CD1c-positive myeloid dendritic cell (primary cell): ENCODE measurements around the gene SYT14.
"Not testable (repeated sequence)": the region's sequence is repeated elsewhere in the genome, so short reads cannot be mapped to it uniquely, and the experiment has no call there.

ENCODE experiments used
- DNase-seq: peaks from one replicate; pipeline ENCODE4 v3.0.0-alpha.2; 2016; ENCODE audit errors: extremely low spot score

The SYT14 gene

DNA sequence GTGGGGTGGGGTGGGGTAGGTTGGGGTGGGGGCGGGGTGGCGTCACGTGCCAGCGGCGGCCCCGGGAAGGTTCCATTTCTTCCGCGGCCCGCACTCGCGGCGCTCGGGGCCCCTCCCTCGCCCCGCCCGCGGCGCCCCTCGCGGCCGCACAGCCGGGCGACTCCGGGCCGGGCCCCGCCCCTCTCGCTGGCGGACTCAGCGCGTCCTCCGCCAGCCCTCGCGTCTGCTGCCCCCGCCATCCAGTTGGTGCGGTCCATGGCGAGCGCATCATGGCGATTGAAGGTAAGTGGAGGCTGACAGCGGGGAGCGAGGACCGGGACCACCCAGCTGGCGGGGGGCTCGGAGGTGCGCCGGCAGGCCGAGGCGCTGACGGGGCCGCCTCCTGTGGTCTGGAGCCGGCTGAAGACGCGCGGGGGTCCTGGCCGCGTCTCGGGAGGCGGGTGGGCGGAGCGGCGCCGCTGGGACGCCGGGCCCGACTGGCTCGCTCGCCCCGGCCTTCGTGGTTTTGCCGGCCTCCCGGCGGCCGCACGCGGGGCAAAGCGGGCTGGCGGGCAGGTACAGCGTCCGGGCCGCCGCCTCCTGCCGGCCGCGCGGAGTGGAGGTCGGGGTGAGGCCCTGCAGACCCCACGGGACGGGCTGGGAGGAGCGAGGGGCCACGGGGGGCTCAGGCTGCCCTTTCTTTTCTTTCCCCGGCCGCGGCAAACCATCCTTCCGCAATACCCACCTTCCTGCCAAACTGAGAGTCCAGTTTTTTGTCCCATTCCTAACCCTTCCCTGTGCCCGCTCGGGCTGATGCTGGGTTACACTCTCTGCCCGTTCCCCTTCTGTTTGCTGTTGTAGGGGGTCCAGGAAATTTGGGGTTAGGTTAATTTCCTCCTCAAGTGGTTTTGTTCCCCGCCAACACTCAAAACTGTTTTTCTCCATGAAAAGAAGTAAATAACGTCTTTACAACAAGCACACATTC is at the start of gene SYT14:
TSS of gene SYT14 (plus strand) at position 222 of the 964 bp plus-strand sequence. CDS start at position 270, 48 bp downstream.
- DNase-seq, result no peak

- not testable (repeated sequence) for DNase-seq
Observed at GRCh38 chr1:209888291-209889076, 49.5 kb upstream of the SYT14 start.

- no peak for DNase-seq
Observed at GRCh38 chr1:209889077-209889418, 49.0 kb upstream of the SYT14 start.

DNA sequence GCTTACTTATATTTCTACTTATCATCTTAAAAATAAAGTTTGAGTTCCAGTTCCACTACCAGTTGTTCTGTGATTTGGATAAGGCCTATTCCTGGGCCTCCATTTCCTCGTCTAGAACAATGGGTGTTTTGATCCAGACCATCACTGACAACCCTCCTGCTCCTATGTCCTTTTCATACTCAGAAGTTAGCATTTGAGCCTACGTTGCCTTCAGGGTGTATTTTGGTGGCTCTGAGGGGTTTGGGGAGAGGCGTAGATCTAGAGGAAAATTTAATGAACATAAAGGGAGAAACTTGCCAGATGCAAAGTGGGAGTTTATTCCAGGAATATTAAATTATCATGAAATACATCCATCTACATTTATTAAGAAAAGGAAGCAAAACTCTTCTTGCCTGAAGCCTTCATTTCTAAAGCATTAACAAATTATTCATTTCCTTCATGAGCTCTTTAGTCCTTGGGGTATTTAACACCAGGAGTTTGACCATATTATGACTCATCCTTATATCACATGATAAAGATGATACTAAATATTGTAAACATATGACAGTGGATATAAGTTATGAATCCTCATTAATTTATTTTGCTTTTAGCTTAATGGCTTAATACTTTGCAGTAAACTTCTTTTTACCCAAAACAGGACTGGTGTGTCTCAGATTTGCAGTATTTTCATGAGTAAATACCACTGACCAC is 47.2 kb upstream of the SYT14 start:
- DNase-seq, result no peak

- no peak for DNase-seq
Observed at GRCh38 chr1:209893751-209894150, 44.3 kb upstream of the SYT14 start.

GRCh38 chr1:209895709-209896108 is 42.3 kb upstream of the SYT14 start:
- no peak for DNase-seq

DNA sequence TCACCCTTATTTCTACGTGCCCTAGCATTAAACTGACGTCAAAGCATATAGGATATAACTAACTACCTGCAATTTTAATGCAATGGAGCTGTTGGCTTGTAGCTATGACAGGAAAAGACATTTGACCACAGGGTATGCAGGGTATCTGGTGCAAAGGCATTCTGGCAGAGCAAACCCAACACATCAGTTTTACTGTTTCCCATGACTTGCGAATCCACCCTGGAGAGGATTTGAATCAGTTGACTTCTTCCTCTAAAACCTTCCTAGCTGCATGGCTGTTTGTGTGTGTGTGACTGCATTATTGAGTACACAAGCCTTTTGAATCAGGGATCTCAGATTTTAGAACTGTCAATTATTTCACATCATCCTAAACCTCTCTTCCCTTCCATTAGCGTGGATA is 41.7 kb upstream of the SYT14 start:
- DNase-seq, result no peak

GRCh38 chr1:209898271-209898670 is 39.7 kb upstream of the SYT14 start:
- DNase-seq, result not testable (repeated sequence)

DNA sequence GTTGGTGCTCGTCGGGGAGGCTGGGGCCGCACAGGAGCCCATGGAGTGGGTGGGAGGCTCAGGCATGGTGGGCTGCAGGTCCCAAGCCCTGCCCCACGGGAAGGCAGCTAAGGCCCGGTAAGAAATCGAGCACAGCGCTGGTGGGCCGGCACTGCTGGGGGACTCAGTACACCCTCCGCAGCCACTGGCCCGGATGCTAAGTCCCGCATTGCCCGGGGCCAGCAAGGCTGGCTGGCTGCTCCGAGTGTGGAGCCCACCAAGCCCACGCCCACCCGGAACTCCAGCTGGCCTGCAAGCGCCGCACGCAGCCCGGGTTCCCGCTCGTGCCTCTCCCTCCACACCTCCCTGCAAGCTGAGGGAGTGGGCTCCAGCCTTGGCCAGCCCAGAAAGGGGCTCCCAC is 39.2 kb upstream of the SYT14 start:
- DNase-seq, result not testable (repeated sequence)

DNA sequence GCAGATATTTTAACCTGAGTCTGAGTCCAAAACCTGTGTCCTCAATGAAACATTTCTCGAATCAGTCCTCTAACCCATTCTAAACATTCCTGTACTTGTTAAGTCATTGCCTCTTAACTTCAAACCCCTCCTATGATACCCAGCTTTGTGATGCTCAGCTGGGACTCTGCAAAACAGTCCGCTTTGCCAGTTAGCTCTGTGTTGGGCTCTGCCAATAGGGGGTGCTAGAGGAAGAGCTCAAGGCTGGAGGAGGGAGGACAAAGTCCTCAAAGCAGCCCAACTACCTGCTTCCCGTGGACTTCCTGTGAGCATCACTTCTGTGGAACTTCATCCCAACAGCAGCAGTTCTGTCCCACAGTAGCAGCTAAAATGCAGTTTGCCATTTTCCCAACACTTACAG is 38.1 kb upstream of the SYT14 start:
- no peak for DNase-seq

DNA sequence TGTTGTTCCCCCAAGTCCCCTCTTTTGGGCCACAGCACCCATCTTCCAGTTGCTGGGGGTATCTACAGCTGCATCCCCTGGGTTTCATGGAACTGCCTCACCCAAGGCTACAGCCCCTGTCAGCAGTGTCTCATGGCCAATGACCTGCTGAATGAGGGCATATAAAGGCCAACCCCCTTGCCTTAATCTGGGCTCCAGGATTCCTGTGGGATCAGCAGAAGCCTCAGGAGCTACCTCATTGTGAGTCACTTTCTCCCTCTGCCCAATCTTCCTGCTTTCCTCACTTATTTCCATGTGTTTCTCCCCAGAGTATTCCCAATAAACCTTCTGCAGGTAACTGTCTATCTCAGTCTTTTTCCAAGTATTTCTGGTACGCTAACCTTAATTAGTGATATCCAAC is 37.3 kb upstream of the SYT14 start:
- DNase-seq, result no peak

- no peak for DNase-seq
Observed at GRCh38 chr1:209901211-209901610, 36.8 kb upstream of the SYT14 start.

- not testable (repeated sequence) for DNase-seq
Observed at GRCh38 chr1:209904774-209905173, 33.2 kb upstream of the SYT14 start.

DNA sequence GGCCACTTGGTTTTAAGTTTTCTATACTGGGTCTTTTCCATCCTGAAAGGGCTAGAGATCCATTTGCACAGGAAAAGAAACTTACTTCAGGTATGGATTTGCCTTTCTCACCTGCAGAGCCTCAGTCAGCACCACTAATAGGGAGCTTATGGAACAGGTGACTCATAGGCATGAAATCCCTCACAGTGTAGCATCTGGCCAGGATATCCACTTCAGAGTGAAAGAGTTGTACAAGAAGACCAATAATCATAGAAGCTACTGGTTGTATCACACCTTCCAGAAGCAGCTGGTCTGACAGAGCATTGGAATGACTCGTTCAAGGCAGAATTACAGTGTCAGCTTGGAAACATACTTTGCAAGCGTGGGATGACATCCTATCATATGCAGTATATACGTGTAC is 26.3 kb upstream of the SYT14 start:
- DNase-seq, result no peak

DNA sequence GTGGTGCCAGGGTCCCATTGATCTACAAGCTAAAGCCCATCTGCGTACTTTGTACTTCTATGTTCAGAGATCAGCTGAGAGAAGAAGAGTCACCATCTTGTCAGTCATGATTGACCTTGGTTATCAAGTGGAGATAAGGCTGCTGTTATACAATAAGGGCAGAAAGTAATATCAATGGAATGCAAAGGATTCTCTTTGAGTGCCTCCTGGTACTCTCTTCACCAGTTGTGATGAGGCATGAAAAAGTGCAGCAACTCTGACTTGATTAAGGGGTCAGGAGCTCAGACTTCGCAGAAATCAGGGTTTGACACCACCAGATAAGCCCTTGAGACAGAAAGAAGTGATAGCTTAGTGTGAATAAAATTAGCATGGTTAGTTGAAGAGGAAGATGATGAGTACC is 25.7 kb upstream of the SYT14 start:
- no peak for DNase-seq

DNA sequence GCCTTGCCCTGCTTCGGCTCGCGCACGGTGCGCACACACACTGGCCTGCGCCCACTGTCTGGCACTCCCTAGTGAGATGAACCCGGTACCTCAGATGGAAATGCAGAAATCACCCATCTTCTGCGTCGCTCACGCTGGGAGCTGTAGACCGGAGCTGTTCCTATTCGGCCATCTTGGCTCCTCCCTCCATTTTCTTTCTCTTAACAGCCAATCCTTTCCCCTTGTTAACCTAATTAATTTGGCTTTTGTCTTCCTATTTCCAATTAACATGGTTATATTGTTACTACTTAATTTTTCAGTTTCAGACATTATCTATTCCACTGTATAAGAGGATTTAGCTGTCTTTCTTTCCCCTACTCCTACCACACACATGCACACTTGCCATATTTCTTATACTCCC is 18.4 kb upstream of the SYT14 start:
- DNase-seq, result not testable (repeated sequence)

DNA sequence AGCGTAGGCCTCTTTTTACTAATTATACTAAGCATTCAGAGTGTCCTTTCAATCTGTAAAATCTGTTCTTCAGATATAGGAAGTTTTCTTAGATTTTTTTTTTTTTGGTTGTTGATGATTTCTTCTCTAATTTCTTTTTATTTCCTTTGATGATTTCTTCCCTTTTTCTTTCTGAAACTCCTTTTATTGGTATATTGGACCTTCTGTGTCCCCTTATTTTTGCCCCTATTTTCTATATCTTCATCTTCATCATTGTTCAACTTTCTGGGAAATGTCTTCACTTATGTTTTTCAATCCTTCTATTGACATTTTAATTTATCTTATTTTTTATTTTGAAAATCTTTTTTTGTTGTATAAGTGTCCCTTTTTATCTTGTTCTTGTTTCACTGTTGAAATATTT is 17.2 kb upstream of the SYT14 start:
- no peak for DNase-seq

DNA sequence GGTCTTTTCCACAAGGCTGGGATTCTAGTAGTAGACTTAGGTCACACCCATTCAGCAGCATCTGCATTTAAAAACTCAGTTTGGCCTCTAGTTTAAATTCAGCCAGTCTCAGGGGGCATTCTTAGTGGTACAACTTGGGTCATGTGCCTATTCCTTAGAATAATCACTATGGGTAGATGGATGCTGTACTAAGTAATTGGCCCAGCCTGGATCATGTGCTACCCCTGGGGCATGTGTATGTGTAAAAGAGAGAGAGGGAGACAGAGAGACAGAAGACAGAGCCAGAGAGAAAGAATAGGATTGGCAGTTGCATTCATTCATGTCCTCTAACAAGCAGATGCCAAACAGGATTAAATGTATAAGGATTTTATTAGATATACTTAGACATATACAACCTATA is 13.6 kb upstream of the SYT14 start:
- no peak for DNase-seq

GRCh38 chr1:209926045-209926444 is 12.0 kb upstream of the SYT14 start:
- no peak for DNase-seq

- DNase-seq, result no peak
Observed at GRCh38 chr1:209927466-209927865, 10.6 kb upstream of the SYT14 start.

GRCh38 chr1:209929751-209930150 is 8.3 kb upstream of the SYT14 start:
- no peak for DNase-seq

GRCh38 chr1:209931141-209931540 is 6.9 kb upstream of the SYT14 start:
- DNase-seq, result no peak
